ENCODE results near the gene RNF213. TPM values are rescaled to one million over a fixed set of nuclear protein-coding genes. Genes with fewer than 3 reads are reported as not detected.

RNF213 gene
- polyA plus RNA-seq, 1 donor (not counting 4 experiments of a cell fraction or from before 2014, with no cell fraction given), result 24.4 TPM

DNA sequence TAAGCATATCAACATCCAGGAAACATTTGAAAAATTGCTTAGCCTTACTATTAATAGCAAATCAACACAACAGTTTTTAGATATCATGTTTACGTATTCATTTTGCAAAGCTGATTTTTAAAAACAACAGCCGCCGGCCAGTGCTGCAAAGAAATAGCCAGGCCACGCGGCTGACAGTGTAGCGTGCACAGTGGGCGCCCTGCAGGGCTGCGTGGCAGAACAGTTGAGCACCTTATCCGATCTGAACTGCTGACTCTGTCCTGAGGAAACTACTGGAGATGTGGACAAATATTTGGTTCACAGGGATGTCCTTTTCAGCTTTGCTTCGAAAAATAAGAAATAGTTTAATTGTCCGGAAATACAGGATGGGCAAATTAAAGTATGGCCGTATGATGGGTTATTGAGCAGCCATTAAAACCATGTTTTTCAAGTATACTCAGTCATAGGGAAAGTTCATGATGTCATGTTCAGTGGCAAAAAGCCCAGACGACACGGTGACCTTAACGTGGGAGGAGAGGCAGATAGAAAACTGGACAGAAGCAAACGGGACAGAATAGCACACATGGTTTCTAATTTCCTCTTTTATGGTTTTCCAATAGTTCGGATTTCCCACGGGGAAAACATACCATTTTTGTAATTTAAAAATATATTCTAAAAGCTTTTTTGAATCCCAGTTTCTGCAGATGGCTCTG is 101.9 kb downstream of the RNF213 start:
- Histone ChIP-seq H3K9me3 (ENCODE audit: control insufficient read depth, low read depth, low read length) (no peaks in the 10 kb centered on the region), H3K4me3 (ENCODE audit: control insufficient read depth in 2 of 3, extremely low read depth in 1 of 3, insufficient read depth in 2 of 3, low read depth in 1 of 3, low read length in 3 of 3) (no peak overlapping the region), H3K4me2 (ENCODE audit: control insufficient read depth, extremely low read depth, insufficient read depth, low read depth, low read length) (no peak overlapping the region), H3K4me1 (ENCODE audit: control insufficient read depth, extremely low read depth, insufficient read depth, low read length) (no peaks in the 10 kb centered on the region), H4K20me1 (ENCODE audit: control insufficient read depth, extremely low read depth, insufficient read depth, low read length) (no peaks in the 10 kb centered on the region), H3K9me1 (ENCODE audit: control insufficient read depth, extremely low read depth, insufficient read depth, low read length) (no peaks in the 10 kb centered on the region), H3K36me3 (ENCODE audit: control insufficient read depth in 2 of 2, extremely low read depth in 1 of 2, insufficient read depth in 2 of 2, low read length in 2 of 2) (peaks cover 43 to 48% of the 10 kb centered on the region in 2 experiments), H3K9ac (ENCODE audit: control insufficient read depth, extremely low read depth, insufficient read depth, low read length) (no peak overlapping the region), H3K79me2 (ENCODE audit: control insufficient read depth, insufficient read depth, low read length) (no peaks in the 10 kb centered on the region), H3K27ac (ENCODE audit: control insufficient read depth, insufficient read depth, low read length) (no peak overlapping the region), H2AFZ (ENCODE audit: control insufficient read depth, low read length) (no peak overlapping the region), H3K27me3 (ENCODE audit: control insufficient read depth, extremely low read depth, insufficient read depth, low read length) (no peaks in the 10 kb centered on the region)
- no peak for FAIRE-seq
- DNase-seq (ENCODE audit: low read depth, low spot score), result no peak
- TF ChIP-seq EZH2 (IDR thresholded peaks at IDR 0.05; ENCODE audit: low read length) (no peak), CTCF (optimal IDR thresholded peaks at IDR 0.05 in 1 of 3, IDR thresholded peaks at IDR 0.05 in 1 of 3, conservative IDR thresholded peaks at IDR 0.05 in 1 of 3; ENCODE audit: extremely low read depth in 1 of 3, insufficient read depth in 2 of 3, low read length in 3 of 3) (no peak)
- dilution Hi-C loops (cut with MboI; ENCODE audit: extremely low pct_ligation_motif_present, low sequenced_read_pairs), result no loop called here

DNA sequence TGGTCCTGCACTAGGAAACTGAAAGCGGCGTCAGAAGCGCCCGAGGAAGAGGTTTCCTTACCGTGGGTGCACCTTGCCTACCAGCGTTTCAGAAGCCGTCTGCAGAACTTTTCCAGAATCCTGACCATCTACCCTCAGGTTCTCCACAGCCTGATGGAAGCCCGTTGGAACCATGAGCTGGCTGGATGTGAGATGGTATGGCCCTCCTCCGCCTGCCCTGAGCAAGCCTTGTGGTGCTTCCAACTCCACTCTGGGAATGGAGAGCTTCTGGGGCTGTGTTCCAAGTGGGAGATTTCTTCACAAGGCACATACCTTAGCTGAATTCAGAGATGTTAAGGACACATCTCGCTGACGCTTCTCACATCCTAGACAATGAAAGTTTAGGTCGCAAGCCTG is 102.5 kb downstream of the RNF213 start:
- TF ChIP-seq CTCF (optimal IDR thresholded peaks at IDR 0.05 in 1 of 3, IDR thresholded peaks at IDR 0.05 in 1 of 3, conservative IDR thresholded peaks at IDR 0.05 in 1 of 3; ENCODE audit: extremely low read depth in 1 of 3, insufficient read depth in 2 of 3, low read length in 3 of 3), result no peak
- no peak for TF ChIP-seq EZH2 (IDR thresholded peaks at IDR 0.05; ENCODE audit: low read length)
- Histone ChIP-seq H3K36me3 (ENCODE audit: control insufficient read depth in 2 of 2, extremely low read depth in 1 of 2, insufficient read depth in 2 of 2, low read length in 2 of 2) (peaks cover 47 to 48% of the 10 kb centered on the region in 2 experiments), H3K27ac (ENCODE audit: control insufficient read depth, insufficient read depth, low read length) (no peak overlapping the region), H3K4me2 (ENCODE audit: control insufficient read depth, extremely low read depth, insufficient read depth, low read depth, low read length) (no peak overlapping the region), H3K9me1 (ENCODE audit: control insufficient read depth, extremely low read depth, insufficient read depth, low read length) (no peaks in the 10 kb centered on the region), H3K4me1 (ENCODE audit: control insufficient read depth, extremely low read depth, insufficient read depth, low read length) (no peaks in the 10 kb centered on the region), H3K4me3 (ENCODE audit: control insufficient read depth in 2 of 3, extremely low read depth in 1 of 3, insufficient read depth in 2 of 3, low read depth in 1 of 3, low read length in 3 of 3) (no peak overlapping the region), H3K27me3 (ENCODE audit: control insufficient read depth, extremely low read depth, insufficient read depth, low read length) (no peaks in the 10 kb centered on the region), H3K9ac (ENCODE audit: control insufficient read depth, extremely low read depth, insufficient read depth, low read length) (no peak overlapping the region), H3K79me2 (ENCODE audit: control insufficient read depth, insufficient read depth, low read length) (no peaks in the 10 kb centered on the region), H4K20me1 (ENCODE audit: control insufficient read depth, extremely low read depth, insufficient read depth, low read length) (no peaks in the 10 kb centered on the region), H2AFZ (ENCODE audit: control insufficient read depth, low read length) (no peak overlapping the region), H3K9me3 (ENCODE audit: control insufficient read depth, low read depth, low read length) (no peaks in the 10 kb centered on the region)
- DNase-seq (ENCODE audit: low read depth, low spot score) (no peak), FAIRE-seq (no peak)
- dilution Hi-C loops (cut with MboI; ENCODE audit: extremely low pct_ligation_motif_present, low sequenced_read_pairs), result no loop called here

Measured in keratinocyte (primary cell).